Hematopoietic multipotent progenitor cell treated with erythropoietin and hydrocortisone succinate and interleukin-3 and kit ligand, for 15 days (in vitro differentiated cells): ENCODE results near the gene KCNJ9.
A peak's percentile ranks its signal among the peaks of the same experiment; 100 is the strongest.
"Not testable (repeated sequence)": the region's sequence is repeated elsewhere in the genome, so short reads cannot be mapped to it uniquely, and the experiment has no call there.

Source experiments
- DNase-seq: peaks from one replicate; pipeline ENCODE4 v3.0.0-alpha.2; 2015; ENCODE audit warnings: low spot score

Gene KCNJ9

DNA sequence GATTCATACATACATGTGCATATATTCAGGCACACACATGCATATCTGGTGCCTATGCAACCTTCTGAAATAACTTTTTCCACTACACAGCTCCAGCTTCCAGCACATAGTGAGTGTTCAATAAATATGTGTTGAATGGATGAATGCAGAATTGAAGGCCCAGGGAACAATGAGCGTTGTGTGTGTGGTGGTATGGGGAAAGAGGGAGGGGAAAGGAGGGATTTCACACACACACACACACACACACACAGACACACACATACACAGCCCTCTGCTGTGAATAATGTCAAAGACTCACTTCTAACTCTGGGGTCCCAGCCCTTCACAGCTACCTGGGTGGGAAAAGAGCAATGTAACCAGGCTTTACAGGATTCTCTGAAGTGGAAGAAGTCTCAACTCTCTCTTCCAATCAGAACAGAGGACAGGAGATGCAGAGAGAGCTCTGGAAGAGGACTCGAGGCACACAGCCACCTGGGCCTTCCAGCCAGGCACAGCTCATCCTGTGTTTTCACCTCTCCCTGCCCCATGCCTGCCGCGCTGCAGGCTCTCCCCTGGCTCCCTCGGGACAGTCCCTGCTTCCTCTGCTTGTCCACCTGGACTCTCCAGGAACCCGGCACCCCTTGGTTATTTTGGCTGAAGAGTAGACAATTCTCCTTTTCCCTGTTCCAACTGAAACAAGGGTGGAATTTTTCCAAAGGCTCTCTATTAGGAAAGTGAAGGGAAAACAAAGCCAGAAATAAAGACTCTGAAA, 22.5 kb downstream of the KCNJ9 start:
- no peak for DNase-seq

GRCh38 chr1:160104486-160104885, 23.1 kb downstream of the KCNJ9 start:
- no peak for DNase-seq

- DNase-seq: no peak
Observed at GRCh38 chr1:160105155-160105554, 23.8 kb downstream of the KCNJ9 start.

DNA sequence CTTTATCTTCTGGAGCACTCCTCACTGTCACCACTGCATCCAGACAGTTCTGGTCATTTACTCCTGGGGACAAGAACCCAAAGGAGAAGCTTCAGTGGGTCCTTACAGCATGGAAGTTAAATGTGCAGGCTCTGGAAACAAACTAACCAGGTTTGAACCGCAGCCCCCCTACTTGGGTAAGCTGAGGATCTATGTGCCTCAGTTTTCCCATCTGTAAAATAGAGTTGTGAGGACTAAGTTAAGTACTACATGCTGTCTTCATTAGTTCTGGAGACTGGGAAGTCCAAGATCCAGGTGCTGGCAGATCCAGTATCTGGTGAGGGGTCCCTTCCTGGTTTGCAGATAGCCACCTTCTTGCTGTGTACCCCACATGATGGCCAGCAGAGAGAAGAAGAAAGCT, 26.2 kb downstream of the KCNJ9 start:
- no peak for DNase-seq

- peak; percentile 33 for DNase-seq
Observed at GRCh38 chr1:160108888-160109662, 27.7 kb downstream of the KCNJ9 start.

GRCh38 chr1:160109686-160110085, 28.3 kb downstream of the KCNJ9 start:
- DNase-seq: no peak

DNA sequence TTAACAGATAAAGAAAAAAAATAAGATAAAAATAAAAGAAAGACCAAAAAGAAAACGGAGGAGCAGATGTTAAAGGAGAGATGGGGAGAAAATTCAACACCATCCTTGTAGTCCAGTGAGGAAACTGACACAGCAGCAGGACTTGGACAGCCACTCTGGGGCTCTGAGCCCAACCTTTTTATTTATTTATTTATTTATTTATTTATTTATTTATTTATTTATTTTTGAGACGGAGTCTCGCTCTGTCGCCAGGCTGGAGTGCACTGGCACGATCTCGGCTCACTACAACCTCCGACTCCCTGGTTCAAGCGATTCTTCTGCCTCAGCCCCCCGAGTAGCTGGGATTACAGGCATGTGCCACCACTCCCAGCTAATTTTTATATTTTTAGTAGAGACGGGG, 30.1 kb downstream of the KCNJ9 start:
- not testable (repeated sequence) for DNase-seq

DNA sequence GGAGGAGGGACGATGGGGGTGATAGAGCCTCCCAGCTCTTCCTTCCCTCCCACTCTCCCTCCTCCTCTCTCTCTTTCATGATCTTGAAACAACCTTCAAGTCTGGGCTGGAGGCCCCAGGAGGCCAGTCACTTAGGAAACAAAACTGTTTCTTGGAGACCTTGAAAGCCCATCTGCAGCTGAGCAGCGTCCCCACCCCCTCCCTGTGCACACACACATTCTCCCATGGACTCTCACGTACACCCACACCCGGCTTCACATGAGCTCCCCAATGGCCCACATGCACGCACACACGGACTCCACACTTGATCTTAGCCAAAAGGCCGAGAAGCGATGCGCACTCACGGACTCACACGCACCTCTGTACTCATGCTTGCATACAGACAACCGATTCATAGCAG, 31.0 kb downstream of the KCNJ9 start:
- no peak for DNase-seq

- no peak for DNase-seq
Observed at GRCh38 chr1:160113407-160113806, 32.1 kb downstream of the KCNJ9 start.

DNA sequence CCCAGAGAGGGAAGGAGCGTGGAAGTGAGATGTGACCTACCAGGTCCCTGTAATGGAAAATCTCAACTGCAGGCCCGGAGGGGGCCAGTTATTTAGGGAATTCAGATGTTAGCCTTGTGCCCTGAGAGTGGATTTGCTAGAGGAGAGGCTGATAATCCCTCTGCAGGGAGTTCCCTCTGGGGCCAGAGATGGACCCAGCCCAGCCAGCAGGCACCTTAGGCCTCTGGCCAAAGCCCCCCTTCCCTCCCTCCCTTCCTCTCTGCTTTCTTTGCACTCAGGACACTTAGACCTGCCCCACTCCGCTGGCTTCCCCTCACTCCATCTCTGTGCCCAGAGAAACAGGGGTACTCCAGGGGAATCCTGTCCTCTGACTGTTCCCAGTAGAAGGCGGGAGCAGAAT, 32.7 kb downstream of the KCNJ9 start:
- DNase-seq: no peak

GRCh38 chr1:160115545-160116282, 34.4 kb downstream of the KCNJ9 start, which contains the start of gene ATP1A2:
TSS of gene ATP1A2 (plus strand) at chr1:160115759. CDS start at chr1:160115862, 103 bp downstream.
- DNase-seq: no peak

DNA sequence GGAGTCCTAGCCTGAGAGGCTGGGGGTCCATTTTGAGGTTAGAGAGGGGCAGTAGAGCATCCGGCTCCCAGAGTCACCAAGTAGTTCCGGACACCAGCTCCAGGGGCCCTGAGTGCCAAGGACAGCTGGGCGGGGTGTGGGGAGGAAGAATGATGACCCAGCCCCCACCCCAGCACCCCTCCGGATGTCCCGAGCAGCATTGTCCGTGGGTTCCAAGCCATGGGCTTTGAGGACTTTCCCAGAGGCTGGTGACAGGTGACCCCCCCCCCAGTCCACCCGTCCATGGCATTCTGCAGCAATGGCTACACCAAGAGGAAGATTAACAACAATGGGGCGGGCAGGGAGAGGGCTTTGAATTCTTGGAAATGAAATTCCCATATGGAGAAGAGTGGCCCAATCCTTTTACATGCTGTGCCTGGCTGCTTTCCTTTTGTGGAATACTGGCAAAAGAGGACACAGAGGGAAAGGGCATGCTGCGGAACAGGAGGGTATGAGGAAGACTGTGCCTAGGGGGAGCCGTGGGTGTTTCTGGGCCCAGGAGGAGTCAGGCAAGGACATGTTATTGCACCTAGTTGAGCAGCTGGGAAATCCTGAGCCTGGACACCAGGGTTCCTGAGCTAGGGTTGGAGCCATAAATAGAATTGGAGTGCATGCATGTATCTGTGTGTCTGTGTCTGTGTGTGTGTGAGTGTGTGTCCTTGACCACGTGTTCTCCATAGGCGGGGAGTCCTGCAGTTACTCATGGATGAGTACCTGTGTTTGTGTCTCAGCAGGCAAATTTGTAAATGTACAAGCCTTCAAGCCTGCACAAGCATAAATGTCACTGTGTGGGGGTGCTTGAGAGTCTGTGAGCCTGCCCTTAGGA, 35.2 kb downstream of the KCNJ9 start:
- no peak for DNase-seq

DNA sequence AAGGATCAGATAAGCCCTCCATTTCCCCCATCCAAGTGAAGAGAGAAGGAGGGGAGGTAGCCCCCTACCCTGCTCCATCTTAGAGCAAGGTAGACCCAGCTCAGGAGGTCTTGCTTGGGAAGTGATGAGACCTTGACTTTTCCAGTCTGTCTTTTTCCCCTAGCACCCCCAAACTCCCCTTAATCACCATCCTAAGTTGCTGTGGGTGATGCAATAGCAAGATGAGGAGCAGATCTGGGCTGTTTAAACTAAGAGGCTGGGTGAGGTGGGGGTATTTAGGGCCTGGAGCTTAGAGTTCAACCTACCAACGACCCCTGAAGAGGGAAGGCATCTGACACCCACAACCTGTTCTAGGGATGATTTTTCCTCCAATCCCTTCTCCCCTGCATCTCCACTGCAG, 36.0 kb downstream of the KCNJ9 start:
- no peak for DNase-seq

GRCh38 chr1:160117709-160118183, 36.4 kb downstream of the KCNJ9 start:
- DNase-seq: no peak

GRCh38 chr1:160118928-160119327, 37.6 kb downstream of the KCNJ9 start:
- no peak for DNase-seq

- DNase-seq: no peak
Observed at GRCh38 chr1:160120797-160121196, 39.5 kb downstream of the KCNJ9 start.

GRCh38 chr1:160121388-160121787, 40.0 kb downstream of the KCNJ9 start:
- DNase-seq: no peak

GRCh38 chr1:160122978-160123495, 41.7 kb downstream of the KCNJ9 start:
- DNase-seq: no peak

- no peak for DNase-seq
Observed at GRCh38 chr1:160123726-160124125, 42.4 kb downstream of the KCNJ9 start.

DNA sequence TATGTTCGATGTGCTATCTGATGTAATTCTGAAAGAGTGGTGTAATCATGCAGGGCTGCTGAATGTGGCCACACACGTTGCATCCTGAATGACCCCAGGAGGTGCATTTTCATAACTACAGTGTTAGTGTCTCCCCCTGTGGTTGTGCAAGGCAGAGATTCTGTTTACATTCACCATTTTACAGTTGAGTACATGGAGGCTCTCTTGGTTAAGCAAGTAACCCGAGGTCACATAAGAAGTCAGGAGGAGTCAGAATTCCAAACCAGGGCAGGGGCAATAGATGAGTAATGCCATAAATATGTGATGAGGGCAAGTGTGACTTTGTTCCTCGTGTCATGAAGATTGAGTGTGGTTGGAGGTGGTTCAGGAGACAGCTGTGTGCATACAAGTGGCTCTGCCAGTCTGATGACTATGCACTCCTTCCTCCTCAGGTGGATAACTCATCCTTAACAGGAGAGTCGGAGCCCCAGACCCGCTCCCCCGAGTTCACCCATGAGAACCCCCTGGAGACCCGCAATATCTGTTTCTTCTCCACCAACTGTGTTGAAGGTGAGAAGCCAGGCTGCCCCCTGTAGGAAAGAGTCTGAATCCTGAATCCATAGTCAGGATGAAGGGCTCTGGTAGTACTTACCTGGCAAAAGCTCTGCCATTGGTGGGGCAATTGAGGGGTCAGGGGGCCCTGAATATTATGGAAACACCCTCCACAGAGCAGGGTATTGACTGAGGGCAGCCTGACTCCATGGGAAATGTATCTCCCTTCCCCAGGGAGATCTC, 43.6 kb downstream of the KCNJ9 start:
- DNase-seq: no peak

DNA sequence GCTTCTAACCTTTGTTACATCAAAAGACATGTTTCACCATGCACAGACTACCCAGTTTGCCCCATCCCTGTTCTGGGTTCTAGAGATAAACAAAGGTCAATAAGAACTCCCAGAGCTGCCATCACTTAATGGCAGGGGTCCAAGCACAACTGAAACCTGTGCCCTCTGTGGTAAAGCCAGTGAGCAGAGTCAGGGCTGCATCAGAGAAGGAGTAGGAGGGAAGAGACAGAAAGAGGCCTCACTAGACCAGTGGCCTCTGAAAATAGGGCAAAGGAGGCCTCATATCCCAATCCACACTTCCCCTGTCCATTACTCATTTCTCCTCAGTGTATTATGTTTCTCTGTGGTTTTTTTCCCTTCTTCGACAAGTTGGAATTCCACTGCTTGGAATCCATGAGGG, 44.4 kb downstream of the KCNJ9 start:
- no peak for DNase-seq
